Measurements from ENCODE around the gene EEF1AKMT4.

- TF ChIP-seq CTCF (IDR thresholded peaks at IDR 0.05), result no peak
- TF ChIP-seq TCF7L2 (IDR thresholded peaks at IDR 0.05; ENCODE audit: low read depth, low read length), result no peak
Measured at GRCh38 chr3:184307915-184308314, 58.4 kb downstream of the EEF1AKMT4 start.
